HEK293 (cell line): ENCODE results near the gene MTHFD1L.

Experiments
- ATF2 ChIP-seq: fragments of 450-650 bp; formaldehyde crosslinking; IDR thresholded peaks from 2 replicates; pipeline ENCODE4 v1.5.1; 2016; ENCODE audit warnings: missing biosample characterization, missing genetic modification characterization, low read depth
- CTCF ChIP-seq: fragments of 450-650 bp; formaldehyde crosslinking; IDR thresholded peaks from 2 replicates; pipeline ENCODE4 v1.5.1; 2016; ENCODE audit warnings: missing biosample characterization, missing genetic modification characterization
- MYNN ChIP-seq: fragments of 450-650 bp; formaldehyde crosslinking; IDR thresholded peaks from 2 replicates; pipeline ENCODE4 v1.5.1; 2016; ENCODE audit warnings: missing biosample characterization, missing genetic modification characterization, borderline replicate concordance
- OSR2 ChIP-seq: fragments of 450-650 bp; formaldehyde crosslinking; IDR thresholded peaks from 2 replicates; pipeline ENCODE4 v1.5.1; 2016; ENCODE audit warnings: missing biosample characterization, missing genetic modification characterization
- RBAK ChIP-seq: fragments of 450-650 bp; formaldehyde crosslinking; IDR thresholded peaks from 2 replicates; pipeline ENCODE4 v1.5.1; 2016; ENCODE audit warnings: missing biosample characterization, missing genetic modification characterization
- ZNF138 ChIP-seq: fragments of 450-650 bp; formaldehyde crosslinking; IDR thresholded peaks from 2 replicates; pipeline ENCODE4 v1.5.1; 2016; ENCODE audit warnings: missing biosample characterization, missing genetic modification characterization, borderline replicate concordance
- ZNF19 ChIP-seq: fragments of 450-650 bp; formaldehyde crosslinking; IDR thresholded peaks from 2 replicates; pipeline ENCODE4; 2016; ENCODE audit warnings: missing biosample characterization, missing genetic modification characterization, low read depth
- ZNF555 ChIP-seq: fragments of 450-650 bp; formaldehyde crosslinking; conservative IDR thresholded peaks from 2 replicates; pipeline ENCODE4 v1.5.1; 2017; ENCODE audit warnings: missing biosample characterization, mild to moderate bottlenecking, missing genetic modification characterization, inconsistent platforms
- ZNF792 ChIP-seq: fragments of 450-650 bp; formaldehyde crosslinking; IDR thresholded peaks from 2 replicates; pipeline ENCODE4 v1.5.1; 2016; ENCODE audit warnings: missing biosample characterization, missing genetic modification characterization

- TF ChIP-seq ZNF792 (tag by site-specific recombination) (no peak), ZNF19 (tag by site-specific recombination) (no peak), CTCF (tag by site-specific recombination) (no peak), ATF2 (tag by site-specific recombination) (no peak), ZNF555 (tag by site-specific recombination) (no peak), ZNF138 (tag by site-specific recombination) (no peak), OSR2 (tag by site-specific recombination) (no peak), RBAK (no peak), MYNN (tag by site-specific recombination) (no peak)
These were observed 208.2 kb downstream of the MTHFD1L start for GRCh38 chr6:151073701-151074100.
